ENCODE results near the gene PDE6A. TPM values are rescaled to one million over a fixed set of nuclear protein-coding genes. Genes with fewer than 3 reads are reported as not detected.
A peak's percentile ranks its signal among the peaks of the same experiment; 100 is the strongest.

PDE6A gene
- total and polyA plus RNA-seq, 7 experiments from 2014 or later, result 0.11 TPM; not detected in 6

DNA sequence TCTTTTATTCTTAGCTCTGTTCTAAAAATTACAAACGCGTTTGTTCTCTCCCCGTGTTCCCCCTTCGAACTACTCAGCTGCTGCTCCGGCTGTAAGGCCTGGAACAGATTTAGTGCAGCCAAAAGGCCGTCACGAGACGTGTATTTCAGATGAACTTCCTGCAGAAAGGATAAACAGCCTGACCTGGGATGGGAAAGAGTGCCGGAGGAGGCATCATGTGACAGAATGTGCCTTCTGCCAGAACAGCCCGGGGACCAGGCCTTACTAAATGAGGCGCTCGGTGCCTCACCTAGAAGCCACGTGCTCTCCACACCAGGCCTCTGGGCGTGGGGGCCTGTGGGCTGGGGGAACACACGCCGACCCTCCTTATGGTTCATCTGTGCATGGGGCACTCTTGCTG, 119.7 kb downstream of the PDE6A start:
- intact Hi-C loops (cut with micrococcal nuclease), result loop anchor here in 1 of 2 donors (5.0 kb wide), 1 partner anchor 93 kb away; the partner anchor contains the start of gene PPARGC1B
- no peaks in the 10 kb centered on the region for H3K27me3 Mint-ChIP-seq

GRCh38 chr5:149824120-149824519, 120.5 kb downstream of the PDE6A start:
- no peak overlapping the region for H3K4me3 ChIP-seq (ENCODE audit: low read length)
- CTCF ChIA-PET, result interaction anchor here (1.6 kb wide), 1 partner anchor 10 kb away, joined by 6 read pairs; no protein-coding TSS in a partner anchor
- H3K9me3 ChIP-seq (ENCODE audit: control insufficient read depth in 2 of 3, low read length in 3 of 3), result no peaks in the 10 kb centered on the region
- no peaks in the 10 kb centered on the region for H3K9me3 Mint-ChIP-seq
- intact Hi-C loops (cut with micrococcal nuclease), result no loop called here
- H3K4me1 ChIP-seq (ENCODE audit: control insufficient read depth in 2 of 2, insufficient read depth in 2 of 2, low read length in 2 of 2), result no peaks in the 10 kb centered on the region
- no peak overlapping the region for H3K4me3 Mint-ChIP-seq
- no peak overlapping the region for H3K27ac ChIP-seq (ENCODE audit: low read depth, low read length)
- ATAC-seq (no peak), DNase-seq (no peak)
- peaks cover 0 to 7% (median 0%) of the 10 kb centered on the region in 5 donors for H3K36me3 Mint-ChIP-seq
- H3K27me3 ChIP-seq (ENCODE audit: control insufficient read depth in 2 of 2, insufficient read depth in 2 of 2, low read length in 2 of 2), result no peaks in the 10 kb centered on the region
- H3K4me1 Mint-ChIP-seq, result peaks cover 0 to 5% (median 4%) of the 10 kb centered on the region in 7 donors
- peak overlapping the region in 1 of 9 donors; percentile 78 for H3K27ac Mint-ChIP-seq
- peaks cover 0 to 6% (median 0%) of the 10 kb centered on the region in 3 experiments for H3K36me3 ChIP-seq (ENCODE audit: control insufficient read depth in 2 of 3, insufficient read depth in 3 of 3, low read length in 3 of 3)
- POLR2A ChIA-PET, result no interaction called here
- H3K27me3 Mint-ChIP-seq, result no peaks in the 10 kb centered on the region

More for the DNA sequence above, 119.7 kb downstream of the PDE6A start:
- ChIA-PET CTCF (interaction anchor here (1.6 to 1.8 kb wide), 2 partner anchors 9 to 191 kb away, joined by 6 to 7 read pairs; no protein-coding TSS in a partner anchor), POLR2A (no interaction called here)
- Mint-ChIP-seq H3K4me3 (no peak overlapping the region), H3K27ac (no peak overlapping the region), H3K36me3 (peaks cover 0 to 7% (median 0%) of the 10 kb centered on the region in 5 donors), H3K9me3 (no peaks in the 10 kb centered on the region), H3K4me1 (peaks cover 0 to 5% (median 4%) of the 10 kb centered on the region in 7 donors)
- ATAC-seq, result no peak
- no peaks in the 10 kb centered on the region for H3K27me3 ChIP-seq (ENCODE audit: control insufficient read depth in 2 of 2, insufficient read depth in 2 of 2, low read length in 2 of 2)
- H3K9me3 ChIP-seq (ENCODE audit: control insufficient read depth in 2 of 3, low read length in 3 of 3), result no peaks in the 10 kb centered on the region
- H3K27ac ChIP-seq (ENCODE audit: low read depth, low read length), result no peak overlapping the region
- peaks cover 0 to 6% (median 0%) of the 10 kb centered on the region in 3 experiments for H3K36me3 ChIP-seq (ENCODE audit: control insufficient read depth in 2 of 3, insufficient read depth in 3 of 3, low read length in 3 of 3)
- DNase-seq, result no peak
- no peaks in the 10 kb centered on the region for H3K4me1 ChIP-seq (ENCODE audit: control insufficient read depth in 2 of 2, insufficient read depth in 2 of 2, low read length in 2 of 2)
- H3K4me3 ChIP-seq (ENCODE audit: low read length), result no peak overlapping the region

GRCh38 chr5:149823375-149823774, 121.2 kb downstream of the PDE6A start:
- peaks cover 0 to 6% (median 0%) of the 10 kb centered on the region in 3 experiments for H3K36me3 ChIP-seq (ENCODE audit: control insufficient read depth in 2 of 3, insufficient read depth in 3 of 3, low read length in 3 of 3)
- H3K27me3 ChIP-seq (ENCODE audit: control insufficient read depth in 2 of 2, insufficient read depth in 2 of 2, low read length in 2 of 2), result no peaks in the 10 kb centered on the region
- H3K4me1 ChIP-seq (ENCODE audit: control insufficient read depth in 2 of 2, insufficient read depth in 2 of 2, low read length in 2 of 2), result no peaks in the 10 kb centered on the region
- peaks cover 0 to 7% (median 0%) of the 10 kb centered on the region in 5 donors for H3K36me3 Mint-ChIP-seq
- H3K4me1 Mint-ChIP-seq, result peaks cover 0 to 2% (median 1%) of the 10 kb centered on the region in 7 donors
- H3K9me3 ChIP-seq (ENCODE audit: control insufficient read depth in 2 of 3, low read length in 3 of 3), result no peaks in the 10 kb centered on the region
- H3K4me3 ChIP-seq (ENCODE audit: low read length), result no peak overlapping the region
- H3K9me3 Mint-ChIP-seq, result no peaks in the 10 kb centered on the region
- ChIA-PET CTCF (interaction anchor here (1.6 kb wide), 2 partner anchors 11 to 189 kb away, joined by 4 to 6 read pairs; no protein-coding TSS in a partner anchor), POLR2A (no interaction called here)
- H3K27me3 Mint-ChIP-seq, result no peaks in the 10 kb centered on the region
- intact Hi-C loops (cut with micrococcal nuclease), result no loop called here
- no peak overlapping the region for H3K4me3 Mint-ChIP-seq
- DNase-seq (no peak), ATAC-seq (no peak)
- no peak overlapping the region for H3K27ac ChIP-seq (ENCODE audit: low read depth, low read length)
- no peak overlapping the region for H3K27ac Mint-ChIP-seq

DNA sequence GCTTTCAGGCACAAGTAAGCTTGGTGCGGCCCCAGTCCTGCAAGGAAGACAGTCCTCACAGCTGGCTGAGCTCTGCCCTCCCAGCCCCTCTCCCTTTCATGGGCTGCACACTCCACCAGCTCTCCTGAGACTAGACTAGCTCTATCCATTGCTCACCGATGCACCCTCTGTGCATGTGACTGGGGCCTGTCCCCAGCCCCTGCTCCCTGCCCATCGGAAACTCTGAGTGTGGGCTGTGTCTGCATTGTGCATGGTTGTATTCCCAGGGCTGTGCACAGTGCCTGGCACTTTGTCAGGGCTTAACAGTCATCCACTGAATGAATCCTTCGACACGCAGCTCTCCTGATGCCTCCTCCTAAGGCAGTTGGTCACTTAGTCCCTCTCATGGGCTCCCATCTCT, 122.3 kb downstream of the PDE6A start:
- ATAC-seq (no peak), DNase-seq (no peak)
- Mint-ChIP-seq H3K9me3 (no peaks in the 10 kb centered on the region), H3K4me3 (no peak overlapping the region), H3K36me3 (peaks cover 0 to 7% (median 0%) of the 10 kb centered on the region in 5 donors), H3K27me3 (no peaks in the 10 kb centered on the region), H3K4me1 (peaks cover 0 to 3% (median 0%) of the 10 kb centered on the region in 7 donors), H3K27ac (no peak overlapping the region)
- Histone ChIP-seq H3K27ac (ENCODE audit: low read depth, low read length) (no peak overlapping the region), H3K27me3 (ENCODE audit: control insufficient read depth in 2 of 2, insufficient read depth in 2 of 2, low read length in 2 of 2) (no peaks in the 10 kb centered on the region), H3K9me3 (ENCODE audit: control insufficient read depth in 2 of 3, low read length in 3 of 3) (no peaks in the 10 kb centered on the region), H3K36me3 (ENCODE audit: control insufficient read depth in 2 of 3, insufficient read depth in 3 of 3, low read length in 3 of 3) (peaks cover 0 to 6% (median 0%) of the 10 kb centered on the region in 3 experiments), H3K4me3 (ENCODE audit: low read length) (no peak overlapping the region), H3K4me1 (ENCODE audit: control insufficient read depth in 2 of 2, insufficient read depth in 2 of 2, low read length in 2 of 2) (no peaks in the 10 kb centered on the region)
- POLR2A ChIA-PET, result no interaction called here
- CTCF ChIA-PET, result interaction anchor here (1.2 to 1.6 kb wide), 3 partner anchors 182 to 188 kb away, joined by 4 to 5 read pairs (median 4); no protein-coding TSS in a partner anchor
- intact Hi-C loops (cut with micrococcal nuclease), result no loop called here

GRCh38 chr5:149820536-149821510, 123.8 kb downstream of the PDE6A start:
- Mint-ChIP-seq H3K27me3 (no peaks in the 10 kb centered on the region), H3K27ac (no peak overlapping the region)
- POLR2A ChIA-PET, result no interaction called here

DNA sequence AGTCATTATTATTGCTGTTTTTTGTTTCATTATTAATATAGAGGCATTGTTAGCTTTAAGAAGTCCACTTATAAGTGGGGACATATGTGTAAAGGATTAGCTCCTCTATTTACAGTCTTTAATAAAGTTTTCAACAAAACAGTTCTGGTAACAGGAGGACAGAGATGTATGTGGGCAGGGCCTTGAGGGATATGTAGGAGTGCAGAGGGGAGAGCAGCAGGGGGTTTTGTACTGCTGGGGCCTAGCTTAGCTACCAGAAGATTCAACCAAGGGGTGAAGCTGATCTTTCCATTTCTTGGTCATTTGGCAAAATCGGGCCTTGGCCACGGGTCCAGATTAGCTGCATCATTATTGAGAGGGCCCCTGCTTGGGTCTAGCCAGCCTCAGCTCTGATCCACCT, 124.6 kb downstream of the PDE6A start:
- intact Hi-C loops (cut with micrococcal nuclease), result no loop called here
- H3K27ac ChIP-seq (ENCODE audit: low read depth, low read length), result no peak overlapping the region
- Mint-ChIP-seq H3K9me3 (no peaks in the 10 kb centered on the region), H3K36me3 (peaks cover 0 to 8% (median 0%) of the 10 kb centered on the region in 5 donors), H3K27me3 (no peaks in the 10 kb centered on the region), H3K27ac (no peak overlapping the region), H3K4me3 (no peak overlapping the region), H3K4me1 (peaks cover 0 to 4% (median 0%) of the 10 kb centered on the region in 7 donors)
- no peak for ATAC-seq
- no peak overlapping the region for H3K4me3 ChIP-seq (ENCODE audit: low read length)
- H3K9me3 ChIP-seq (ENCODE audit: control insufficient read depth in 2 of 3, low read length in 3 of 3), result no peaks in the 10 kb centered on the region
- DNase-seq, result no peak
- peaks cover 0 to 6% (median 0%) of the 10 kb centered on the region in 3 experiments for H3K36me3 ChIP-seq (ENCODE audit: control insufficient read depth in 2 of 3, insufficient read depth in 3 of 3, low read length in 3 of 3)
- CTCF ChIA-PET, result no interaction called here
- POLR2A ChIA-PET, result no interaction called here
- H3K4me1 ChIP-seq (ENCODE audit: control insufficient read depth in 2 of 2, insufficient read depth in 2 of 2, low read length in 2 of 2), result no peaks in the 10 kb centered on the region
- H3K27me3 ChIP-seq (ENCODE audit: control insufficient read depth in 2 of 2, insufficient read depth in 2 of 2, low read length in 2 of 2), result no peaks in the 10 kb centered on the region

More at GRCh38 chr5:149820536-149821510, 123.8 kb downstream of the PDE6A start:
- Histone ChIP-seq H3K27ac (ENCODE audit: low read depth, low read length) (no peak overlapping the region), H3K4me1 (ENCODE audit: control insufficient read depth in 2 of 2, insufficient read depth in 2 of 2, low read length in 2 of 2) (no peaks in the 10 kb centered on the region), H3K36me3 (ENCODE audit: control insufficient read depth in 2 of 3, insufficient read depth in 3 of 3, low read length in 3 of 3) (peaks cover 0 to 6% (median 0%) of the 10 kb centered on the region in 3 experiments), H3K27me3 (ENCODE audit: control insufficient read depth in 2 of 2, insufficient read depth in 2 of 2, low read length in 2 of 2) (no peaks in the 10 kb centered on the region), H3K9me3 (ENCODE audit: control insufficient read depth in 2 of 3, low read length in 3 of 3) (no peaks in the 10 kb centered on the region), H3K4me3 (ENCODE audit: low read length) (no peak overlapping the region)
- Mint-ChIP-seq H3K36me3 (peaks cover 0 to 8% (median 0%) of the 10 kb centered on the region in 5 donors), H3K4me1 (peaks cover 0 to 4% (median 0%) of the 10 kb centered on the region in 7 donors), H3K9me3 (no peaks in the 10 kb centered on the region), H3K4me3 (no peak overlapping the region)
- DNase-seq, result no peak
- intact Hi-C loops (cut with micrococcal nuclease), result no loop called here
- no peak for ATAC-seq
- CTCF ChIA-PET, result interaction anchor here (1.2 to 1.6 kb wide), 2 partner anchors 181 to 183 kb away, joined by 4 to 5 read pairs; no protein-coding TSS in a partner anchor
